Erythroblast (primary cell): ENCODE measurements around the gene SLC51A.

Experiments
- GATA1 ChIP-seq: IDR thresholded peaks from 2 replicates; pipeline ENCODE4 v1.6.1; 2011; ENCODE audit warnings: low read depth, mild to moderate bottlenecking, control low read depth, low read length, moderate library complexity
- POLR2A ChIP-seq: IDR thresholded peaks from 2 replicates; pipeline ENCODE4 v1.6.1; 2011; ENCODE audit warnings: mild to moderate bottlenecking, low read length

- no peak for TF ChIP-seq POLR2A
- TF ChIP-seq GATA1 = no peak
Observed at GRCh38 chr3:196210673-196211556, 5.4 kb upstream of the SLC51A start, which contains the start of gene ZDHHC19.
